DMS 273 treated with DMSO at 0.1 percent for 48 hours (cell line): ENCODE data around the gene PDSS1.
"Not testable (repeated sequence)": the region's sequence is repeated elsewhere in the genome, so short reads cannot be mapped to it uniquely, and the experiment has no call there.

Source experiments
- DNase-seq: peaks from one replicate; lab custom pipeline; 2025; lab: John Stamatoyannopoulos, UW

Gene PDSS1

GRCh38 chr10:26739071-26739631 lies 41.6 kb downstream of the PDSS1 start:
- DNase-seq, result no peak

DNA sequence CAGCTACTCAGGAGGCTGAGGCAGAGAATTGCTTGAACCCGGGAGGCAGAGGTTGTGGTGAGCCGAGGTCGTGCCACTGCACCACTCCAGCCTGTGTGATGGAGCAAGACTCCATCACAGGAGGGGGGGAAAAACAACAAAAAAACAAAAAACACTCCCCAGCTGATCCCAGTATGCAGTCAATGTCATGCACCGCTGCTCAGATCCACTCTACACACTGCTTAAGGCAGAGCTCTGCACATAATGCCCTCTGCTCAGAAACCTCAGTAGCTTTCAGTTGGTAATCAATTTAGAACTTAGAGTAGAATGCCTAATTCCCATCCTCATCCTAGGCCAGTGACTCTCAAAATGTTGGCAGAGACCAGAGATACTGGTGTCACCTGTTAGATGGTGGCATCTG lies 43.9 kb downstream of the PDSS1 start:
- DNase-seq, result no peak

DNA sequence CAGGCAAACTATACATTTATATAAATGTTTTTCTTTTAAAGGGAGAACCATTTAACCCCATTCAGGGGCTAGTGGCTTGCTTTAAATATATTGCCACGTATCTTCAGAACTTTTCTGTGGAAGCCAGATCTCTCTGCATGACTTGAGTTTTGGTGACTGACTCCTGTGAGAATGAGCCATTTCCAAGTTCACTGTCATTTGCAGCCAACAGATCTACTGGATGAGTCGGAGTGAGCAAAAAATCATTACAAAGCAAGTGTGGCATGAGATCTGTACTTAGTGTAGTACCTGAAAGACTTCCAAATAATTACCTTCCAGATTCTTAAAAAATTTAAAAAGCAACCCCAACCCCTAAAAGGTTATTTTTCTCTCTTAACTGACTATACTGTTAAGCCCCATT lies 45.6 kb downstream of the PDSS1 start:
- DNase-seq, result no peak

DNA sequence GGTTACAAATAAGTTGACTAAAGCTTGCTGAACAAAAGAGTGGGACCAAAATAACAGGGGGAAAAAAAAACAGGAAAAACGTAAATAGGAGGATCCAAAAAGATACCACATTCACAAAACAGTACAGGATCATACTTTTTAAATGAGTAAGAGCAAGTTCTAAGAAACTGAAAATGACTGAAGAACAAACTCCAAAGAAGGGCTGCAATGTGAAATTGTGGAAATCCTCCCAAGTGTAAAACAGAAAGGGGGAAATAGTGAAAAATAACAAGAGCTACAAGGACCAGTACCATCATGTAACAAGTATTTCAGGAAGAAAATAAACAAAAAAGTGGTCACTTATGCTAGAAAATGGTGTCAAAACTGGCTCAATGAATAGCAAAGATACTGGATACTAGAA lies 46.3 kb downstream of the PDSS1 start:
- no peak for DNase-seq

GRCh38 chr10:26746061-26746460 lies 48.6 kb downstream of the PDSS1 start:
- DNase-seq, result no peak

DNA sequence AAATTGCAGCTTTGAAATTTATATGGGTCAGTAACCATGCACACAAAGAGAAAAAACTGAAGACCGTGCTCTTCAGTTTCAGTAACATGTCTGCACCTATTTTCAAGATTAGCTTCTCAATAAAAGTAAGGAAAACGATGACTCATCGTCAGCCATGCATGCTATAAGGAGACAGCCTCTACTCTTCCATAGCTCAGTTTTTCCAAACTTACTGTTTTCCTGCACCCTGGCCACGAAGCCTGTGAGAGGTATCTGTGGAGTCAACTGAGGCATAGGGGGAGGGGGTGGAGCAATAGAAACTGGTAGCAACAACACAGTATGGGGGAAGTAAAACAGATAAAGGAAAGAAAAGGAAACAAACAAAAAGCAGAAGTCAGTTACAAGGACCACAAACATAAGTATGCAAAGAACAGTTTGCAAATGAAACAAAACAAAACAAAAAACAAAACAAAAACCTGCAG lies 58.0 kb downstream of the PDSS1 start:
- no peak for DNase-seq

DNA sequence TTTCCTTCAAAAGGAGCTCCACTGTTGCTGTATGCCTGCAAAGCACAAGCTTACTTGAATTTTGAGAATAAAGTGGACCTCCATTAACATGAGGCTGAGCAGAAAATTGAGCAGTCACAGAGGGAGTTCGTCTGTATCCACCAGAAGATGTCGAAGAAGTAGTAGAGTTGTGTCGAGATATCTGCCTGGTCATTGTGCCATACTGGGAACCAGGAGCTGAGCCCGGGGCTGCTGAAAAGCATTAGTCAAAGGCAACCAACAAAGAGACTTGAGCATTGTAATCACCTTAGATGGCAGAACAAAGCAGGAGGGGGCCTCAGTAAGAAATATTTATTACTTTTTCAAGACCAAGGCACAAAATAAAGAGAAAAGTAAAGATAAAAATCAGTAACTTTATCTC lies 61.5 kb downstream of the PDSS1 start:
- DNase-seq, result no peak

DNA sequence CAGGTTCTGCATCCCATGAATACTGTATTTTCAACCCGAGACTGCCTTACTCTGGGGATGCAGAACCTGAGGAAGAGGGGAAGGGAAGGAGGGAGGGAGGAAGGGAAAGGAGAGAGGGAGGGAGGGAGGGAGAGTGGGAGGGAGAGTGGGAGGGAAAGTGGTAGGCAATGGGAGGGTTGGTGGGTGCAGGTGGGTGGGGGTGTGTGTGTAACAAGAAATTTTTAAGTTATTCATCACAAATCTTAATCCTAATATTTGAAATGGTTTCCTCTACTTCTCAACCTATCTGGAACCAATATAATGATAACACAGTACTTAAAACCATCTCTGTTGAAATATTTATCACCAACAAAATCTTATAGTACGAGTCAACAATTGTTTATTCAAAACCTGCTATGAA lies 68.0 kb downstream of the PDSS1 start:
- DNase-seq, result no peak

DNA sequence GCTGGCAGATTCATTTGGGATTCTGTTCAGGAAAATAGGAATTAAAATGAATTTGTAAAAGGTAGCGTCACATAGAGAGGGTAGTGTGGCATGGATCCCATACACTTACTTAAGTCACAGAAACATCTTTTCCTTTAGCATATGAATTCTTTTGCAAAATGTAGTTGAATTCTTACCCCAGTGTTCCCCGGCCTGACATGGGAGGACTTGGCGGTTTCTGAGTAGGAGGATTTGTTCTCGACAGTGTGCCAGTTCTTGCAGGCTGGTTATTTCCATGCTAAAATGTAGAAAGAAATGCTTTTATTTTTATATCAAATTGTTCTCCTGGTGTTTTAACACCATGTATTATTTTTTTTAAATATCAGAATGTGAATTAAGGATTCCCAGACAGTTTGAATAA lies 72.6 kb downstream of the PDSS1 start:
- no peak for DNase-seq

GRCh38 chr10:26773633-26774032 lies 76.1 kb downstream of the PDSS1 start:
- DNase-seq, result no peak

- DNase-seq, result no peak
Observed at GRCh38 chr10:26776258-26776657, 78.8 kb downstream of the PDSS1 start.

DNA sequence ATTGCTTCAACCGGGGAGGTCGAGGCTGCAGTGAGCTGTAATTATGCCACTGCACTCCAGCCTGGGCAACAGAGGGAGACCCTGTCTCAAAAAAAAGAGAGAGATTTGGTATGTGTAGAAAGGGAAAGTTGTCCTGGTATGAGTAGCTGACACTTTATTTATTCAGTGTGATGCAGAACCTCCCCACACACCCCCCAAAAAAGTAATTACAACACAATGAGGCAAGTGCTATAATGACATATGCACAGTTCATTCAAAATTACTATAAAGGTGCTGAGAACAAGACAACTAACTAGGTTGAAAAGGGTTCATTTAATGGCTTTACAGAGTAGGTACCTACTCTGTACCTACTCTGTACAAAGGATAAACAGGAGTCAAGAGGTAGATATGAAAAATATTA lies 80.2 kb downstream of the PDSS1 start:
- no peak for DNase-seq

GRCh38 chr10:26779176-26779860 lies 81.8 kb downstream of the PDSS1 start:
- DNase-seq, result no peak

GRCh38 chr10:26780106-26780792 lies 82.7 kb downstream of the PDSS1 start:
- DNase-seq, result no peak

GRCh38 chr10:26780793-26781601 lies 83.5 kb downstream of the PDSS1 start:
- DNase-seq, result no peak

DNA sequence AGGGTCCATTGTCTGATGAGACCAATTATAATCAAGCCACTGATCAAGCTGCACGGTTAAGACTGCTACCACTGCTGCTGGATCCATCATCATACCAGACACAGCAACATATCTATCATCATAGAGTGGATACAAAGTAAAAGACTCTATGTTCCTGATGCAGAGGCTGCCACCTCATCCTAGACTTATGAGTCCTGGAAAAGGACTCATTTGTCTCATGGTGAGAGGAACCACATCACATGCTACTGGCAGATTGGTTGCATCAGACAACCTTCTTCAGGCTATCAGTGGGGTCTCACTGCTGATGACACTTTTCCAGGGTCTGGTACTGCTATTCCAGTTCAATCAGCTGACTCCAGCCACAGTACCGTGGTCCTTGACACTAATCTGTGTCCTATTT lies 84.3 kb downstream of the PDSS1 start:
- no peak for DNase-seq

DNA sequence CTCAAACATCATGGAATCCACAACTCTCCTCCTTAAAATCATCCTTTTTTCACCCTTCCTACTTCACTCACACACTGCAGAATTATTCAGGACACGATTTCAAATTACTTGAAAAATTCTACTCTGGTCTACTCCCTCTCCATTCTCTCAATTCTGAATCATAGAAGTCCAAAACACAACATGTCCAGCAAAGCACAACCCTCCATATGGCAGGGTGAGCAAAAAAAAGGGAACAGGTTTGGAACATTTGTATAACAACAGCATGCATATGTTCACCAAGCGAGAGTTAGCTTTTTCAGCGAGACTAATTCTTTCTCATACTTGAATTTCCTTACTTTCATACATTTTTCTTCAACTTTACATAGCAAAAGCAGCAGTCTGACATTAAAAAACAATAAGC lies 89.9 kb downstream of the PDSS1 start:
- no peak for DNase-seq

- DNase-seq, result not testable (repeated sequence)
Observed at GRCh38 chr10:26789779-26790178, 92.3 kb downstream of the PDSS1 start.

- DNase-seq, result no peak
Observed at GRCh38 chr10:26790221-26790995, 92.9 kb downstream of the PDSS1 start.

DNA sequence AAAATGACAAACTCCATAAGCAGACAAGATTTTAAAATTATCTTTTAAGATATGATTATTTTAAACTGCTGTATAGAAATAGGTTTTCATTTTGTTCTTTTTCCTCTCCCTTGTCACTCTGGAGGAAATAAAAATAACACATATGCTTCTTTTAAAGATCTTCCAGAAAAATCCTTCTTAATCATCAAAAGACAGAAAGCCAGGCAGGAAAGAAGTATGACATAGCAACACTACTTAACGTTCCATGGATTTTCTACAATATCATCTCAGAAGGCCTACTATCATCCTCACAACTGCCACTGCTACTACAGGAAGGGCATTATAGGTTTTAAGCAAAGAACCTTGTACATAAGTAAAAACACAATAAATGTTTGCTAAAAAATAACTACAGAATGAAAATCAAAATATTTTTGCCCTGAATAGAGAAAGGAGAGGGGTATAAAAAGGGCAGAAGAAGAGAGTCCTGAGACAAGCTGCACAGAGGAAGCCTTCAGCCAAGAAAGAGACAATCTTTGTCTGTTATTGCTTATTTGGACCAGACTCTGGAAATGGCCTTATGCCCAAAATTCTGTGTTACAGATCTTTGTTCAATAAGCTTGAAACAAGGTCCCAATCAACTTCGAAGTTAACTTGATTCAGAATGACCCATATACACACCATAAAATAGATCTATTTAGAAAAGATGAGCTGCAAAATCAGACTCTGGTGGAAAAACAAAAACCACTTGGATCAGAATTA lies 95.4 kb downstream of the PDSS1 start:
- no peak for DNase-seq
